A549 treated with Mapracorat at 1 μM for 4 hours (cell line): ENCODE measurements around the gene FLII. TPM values are rescaled to one million over a fixed set of nuclear protein-coding genes. Genes with fewer than 3 reads are reported as not detected.

Experiments used
- total RNA-seq: library from RNA; stranded (reverse); fragments of 200-300 nt; extraction: Qiagen RNA extraction; gene quantifications from 5 replicates; pipeline ENCODE4 v1.2.3, GENCODE V29; 2022

Gene FLII
- 228 to 260 TPM (median 255 TPM) in 5 replicates for total RNA-seq

GRCh38 chr17:18258356-18259038 is at the start of gene FLII:
Gene FLII, minus strand, starts transcription at chr17:18258738. Its CDS starts 48 bp downstream, at chr17:18258690.

GRCh38 chr17:18260332-18261145 is 2.0 kb upstream of the FLII start, which contains the start of gene MIEF2:
Gene MIEF2, plus strand, starts transcription at chr17:18260662. Its CDS starts 2,059 bp downstream, at chr17:18262721.

GRCh38 chr17:18225121-18225641 is 33.4 kb downstream of the FLII start, which contains the start of gene LLGL1:
Gene LLGL1, plus strand, starts transcription at chr17:18225635. Its CDS starts 48 bp downstream, at chr17:18225683.

Other genes with a start within 250 kb of the FLII start
- 24.7 to 31.8 TPM (median 29.8 TPM) in 5 replicates for gene ATPAF2, start 219.6 kb downstream of the FLII start, total RNA-seq
- gene GID4, start 219.3 kb downstream of the FLII start, total RNA-seq: 8.7 to 11.3 TPM (median 10.6 TPM) in 5 replicates
- gene DRG2, start 170.8 kb downstream of the FLII start, total RNA-seq: 43.5 to 53.5 TPM (median 51.0 TPM) in 5 replicates
- gene MYO15A, start 150.0 kb downstream of the FLII start, total RNA-seq: 0.06 to 0.86 TPM (median 0.75 TPM) in 5 replicates
- gene ALKBH5, start 74.9 kb downstream of the FLII start, total RNA-seq: 47.1 to 60.1 TPM (median 49.9 TPM) in 5 replicates
- 10.8 to 16.8 TPM (median 16.2 TPM) in 5 replicates for gene LLGL1, start 33.1 kb downstream of the FLII start, total RNA-seq
- gene MIEF2, start 1.9 kb upstream of the FLII start, total RNA-seq: 6.5 to 12.1 TPM (median 10.1 TPM) in 5 replicates
- 30.6 to 40.4 TPM (median 36.3 TPM) in 5 replicates for gene TOP3A, start 56.3 kb upstream of the FLII start, total RNA-seq
- 13.2 to 16.3 TPM (median 14.7 TPM) in 5 replicates for gene SMCR8, start 56.6 kb upstream of the FLII start, total RNA-seq
- 42.8 to 49.1 TPM (median 47.7 TPM) in 5 replicates for gene SHMT1, start 104.8 kb upstream of the FLII start, total RNA-seq
- not detected in 5 replicates for gene EVPLL, start 119.0 kb upstream of the FLII start, total RNA-seq
- not detected in 5 replicates for gene LGALS9C, start 218.1 kb upstream of the FLII start, total RNA-seq